Effector memory CD8-positive, alpha-beta T cell (primary cell): ENCODE measurements around the gene NPDC1.
A peak's percentile ranks its signal among the peaks of the same experiment; 100 is the strongest.
"Not testable (repeated sequence)": the region's sequence is repeated elsewhere in the genome, so short reads cannot be mapped to it uniquely, and the experiment has no call there.

ENCODE experiments used
- ATAC-seq: fragments of 150-1000 bp; cut with Tn5 transposase; replicated peaks from 2 replicates; pipeline ENCODE4 v1.10.0; 2021; ENCODE audit warnings: mild to moderate bottlenecking, moderate library complexity
- DNase-seq, 3 experiments: peaks; one replicate each; pipeline ENCODE4 v3.0.0; 2021
- H3K27ac Mint-ChIP-seq, 2 donors: one replicate each; pipeline ENCODE4 v1.8.0; 2022; ENCODE audit warnings: mild to moderate bottlenecking in 2 of 2, mixed read lengths in 2 of 2, moderate library complexity in 2 of 2
- H3K27me3 Mint-ChIP-seq, 2 donors: one replicate each; pipeline ENCODE4 v1.8.0; 2022; ENCODE audit warnings: mixed read lengths in 2 of 2
- H3K36me3 Mint-ChIP-seq: one replicate; pipeline ENCODE4 v1.8.0; 2022; ENCODE audit warnings: mild to moderate bottlenecking, moderate library complexity, mixed read lengths; ENCODE audit not compliant: insufficient read depth
- H3K4me1 Mint-ChIP-seq, 2 donors: one replicate each; pipeline ENCODE4 v1.8.0; 2022; ENCODE audit warnings: low read depth in 2 of 2, mixed read lengths in 2 of 2
- H3K4me3 Mint-ChIP-seq, 2 donors: one replicate each; pipeline ENCODE4 v1.8.0; 2022; ENCODE audit warnings: mild to moderate bottlenecking in 2 of 2, mixed read lengths in 2 of 2, moderate library complexity in 2 of 2
- H3K9me3 Mint-ChIP-seq, 2 donors: one replicate each; pipeline ENCODE4 v1.8.0; 2022; ENCODE audit warnings: mixed read lengths in 2 of 2

The NPDC1 gene

GRCh38 chr9:137034709-137035506 is 11.1 kb downstream of the NPDC1 start:
- Mint-ChIP-seq H3K27ac (peak overlapping the region; percentile 69 to 92), H3K4me3 (peak overlapping the region; percentile 84 to 94), H3K4me1 (peaks cover 33 to 41% of the 10 kb centered on the region in 2 donors), H3K9me3 (no peaks in the 10 kb centered on the region), H3K36me3 (peaks cover 25% of the 10 kb centered on the region), H3K27me3 (no peaks in the 10 kb centered on the region)
- peak; percentile 65 for ATAC-seq
- DNase-seq: peak; percentile 84 to 87 (median 84)

- Mint-ChIP-seq H3K27ac (peak overlapping the region; percentile 69 to 92), H3K9me3 (no peaks in the 10 kb centered on the region), H3K36me3 (peaks cover 31% of the 10 kb centered on the region), H3K27me3 (no peaks in the 10 kb centered on the region), H3K4me3 (peak overlapping the region; percentile 84 to 94), H3K4me1 (peaks cover 39 to 48% of the 10 kb centered on the region in 2 donors)
- no peak for ATAC-seq
- DNase-seq: no peak
Measured at GRCh38 chr9:137034039-137034708, 11.8 kb downstream of the NPDC1 start.

- H3K27ac Mint-ChIP-seq: peak overlapping the region in 1 of 2 donors; percentile 92
- not testable (repeated sequence) for H3K27me3 Mint-ChIP-seq, DNase-seq, ATAC-seq, H3K9me3 Mint-ChIP-seq
- H3K4me3 Mint-ChIP-seq: peak overlapping the region; percentile 38 to 94
- peaks cover 39 to 49% of the 10 kb centered on the region in 2 donors for H3K4me1 Mint-ChIP-seq
- peaks cover 34% of the 10 kb centered on the region for H3K36me3 Mint-ChIP-seq
Measured at GRCh38 chr9:137033481-137033880, 12.5 kb downstream of the NPDC1 start.

- Mint-ChIP-seq H3K4me3 (peak overlapping the region; percentile 78 to 94), H3K4me1 (peaks cover 39 to 49% of the 10 kb centered on the region in 2 donors), H3K9me3 (no peaks in the 10 kb centered on the region), H3K27me3 (no peaks in the 10 kb centered on the region), H3K36me3 (peaks cover 34% of the 10 kb centered on the region), H3K27ac (peak overlapping the region in 1 of 2 donors; percentile 92)
- ATAC-seq (peak; percentile 35), DNase-seq (peak in 2 of 3 experiments; percentile 42 to 48)
Measured at GRCh38 chr9:137032858-137033257, 13.1 kb downstream of the NPDC1 start.

- Mint-ChIP-seq H3K27ac (peak within 1 kb of the TSS; percentile 41 to 93), H3K4me3 (peak within 1 kb of the TSS; percentile 79 to 94), H3K4me1 (peaks cover 42 to 53% of the 10 kb centered on the region in 2 donors), H3K9me3 (no peaks in the 10 kb centered on the region), H3K36me3 (peaks cover 37% of the 10 kb centered on the region), H3K27me3 (no peaks in the 10 kb centered on the region)
- ATAC-seq (peak; percentile 16), DNase-seq (peak in 2 of 3 experiments; percentile 39 to 46)
Measured at GRCh38 chr9:137031904-137032640, 13.9 kb downstream of the NPDC1 start, which contains the start of gene FUT7. FUT7 (minus strand) TSS chr9:137032088; CDS start chr9:137031991, 97 bp downstream.

- peak; percentile 40 to 45 (median 44) for DNase-seq
Measured at GRCh38 chr9:137030538-137031527, 15.1 kb downstream of the NPDC1 start.

GRCh38 chr9:137030006-137030405 is 16.0 kb downstream of the NPDC1 start:
- Mint-ChIP-seq H3K27me3 (no peaks in the 10 kb centered on the region), H3K27ac (peak overlapping the region; percentile 41 to 93), H3K9me3 (no peaks in the 10 kb centered on the region), H3K4me1 (peaks cover 51 to 55% of the 10 kb centered on the region in 2 donors), H3K36me3 (peaks cover 33% of the 10 kb centered on the region), H3K4me3 (peak overlapping the region; percentile 86 to 94)
- no peak for DNase-seq
- ATAC-seq: no peak

More at GRCh38 chr9:137030538-137031527, 15.1 kb downstream of the NPDC1 start:
- Mint-ChIP-seq H3K36me3 (peaks cover 35% of the 10 kb centered on the region), H3K27me3 (no peaks in the 10 kb centered on the region), H3K4me3 (peak overlapping the region; percentile 79 to 94), H3K27ac (peak overlapping the region; percentile 41 to 93), H3K9me3 (no peaks in the 10 kb centered on the region), H3K4me1 (peaks cover 53 to 60% of the 10 kb centered on the region in 2 donors)
- ATAC-seq: peak; percentile 10

GRCh38 chr9:137029058-137029936 is 16.7 kb downstream of the NPDC1 start:
- H3K9me3 Mint-ChIP-seq: no peaks in the 10 kb centered on the region
- H3K27ac Mint-ChIP-seq: peak overlapping the region; percentile 31 to 93
- ATAC-seq (peak; percentile 15), DNase-seq (peak; percentile 61 to 68 (median 63))
- H3K36me3 Mint-ChIP-seq: peaks cover 36% of the 10 kb centered on the region
- H3K27me3 Mint-ChIP-seq: no peaks in the 10 kb centered on the region
- H3K4me1 Mint-ChIP-seq: peaks cover 48 to 49% of the 10 kb centered on the region in 2 donors
- peak overlapping the region; percentile 86 to 94 for H3K4me3 Mint-ChIP-seq

GRCh38 chr9:137028263-137029057 is 17.5 kb downstream of the NPDC1 start:
- Mint-ChIP-seq H3K4me1 (peaks cover 42 to 47% of the 10 kb centered on the region in 2 donors), H3K9me3 (no peaks in the 10 kb centered on the region), H3K4me3 (peak overlapping the region; percentile 86 to 94), H3K27ac (peak overlapping the region; percentile 31 to 93), H3K27me3 (no peaks in the 10 kb centered on the region), H3K36me3 (peaks cover 36% of the 10 kb centered on the region)
- DNase-seq (peak; percentile 55 to 66 (median 63)), ATAC-seq (peak; percentile 54)

GRCh38 chr9:137027369-137028262 is 18.4 kb downstream of the NPDC1 start, which contains the start of gene ABCA2:
ABCA2 (minus strand) TSS chr9:137028237; CDS start chr9:137028140, 97 bp downstream.
- Mint-ChIP-seq H3K9me3 (no peaks in the 10 kb centered on the region), H3K4me3 (peak within 1 kb of the TSS; percentile 90 to 94), H3K27me3 (no peaks in the 10 kb centered on the region), H3K27ac (peak within 1 kb of the TSS; percentile 60 to 93), H3K36me3 (peaks cover 36% of the 10 kb centered on the region), H3K4me1 (peaks cover 37 to 42% of the 10 kb centered on the region in 2 donors)
- DNase-seq (no peak), ATAC-seq (no peak)
